Trophoblast cell (in vitro differentiated cells and primary cell): ENCODE results near the gene SYPL1.

Experiments
- DNase-seq, 2 donors: peaks; one replicate each; pipeline ENCODE4 v3.0.0-alpha.2; 2016
- H2AFZ ChIP-seq: 2 replicates; pipeline ENCODE4 v1.6.1; 2013; ENCODE audit warnings: low read length, moderate library complexity, mild to moderate bottlenecking; ENCODE audit not compliant: insufficient read depth, poor library complexity
- H2AK5ac ChIP-seq: 2 replicates; pipeline ENCODE4 v1.6.1; 2013; ENCODE audit warnings: mild to moderate bottlenecking, low read length
- H2BK120ac ChIP-seq: 2 replicates; pipeline ENCODE4 v1.6.1; 2013; ENCODE audit warnings: low read length, mild to moderate bottlenecking, moderate library complexity; ENCODE audit not compliant: insufficient read depth, poor library complexity
- H2BK12ac ChIP-seq: 2 replicates; pipeline ENCODE4 v1.6.1; 2013; ENCODE audit warnings: mild to moderate bottlenecking, low read length, moderate library complexity
- H2BK5ac ChIP-seq: 2 replicates; pipeline ENCODE4 v1.6.1; 2013; ENCODE audit warnings: low read length, low read depth, moderate library complexity, mild to moderate bottlenecking; ENCODE audit not compliant: poor library complexity
- H3K14ac ChIP-seq: 2 replicates; pipeline ENCODE4 v1.6.1; 2013; ENCODE audit warnings: mild to moderate bottlenecking, low read length
- H3K18ac ChIP-seq: 2 replicates; pipeline ENCODE4 v1.6.1; 2013; ENCODE audit warnings: mild to moderate bottlenecking, low read length
- H3K23ac ChIP-seq: 2 replicates; pipeline ENCODE4 v1.6.1; 2013; ENCODE audit warnings: low read length
- H3K27ac ChIP-seq: 2 replicates; pipeline ENCODE4 v1.5.1; 2013; ENCODE audit warnings: low read depth, mild to moderate bottlenecking, inconsistent platforms, low read length, moderate library complexity
- H3K27me3 ChIP-seq: 2 replicates; pipeline ENCODE4 v1.6.1; 2013; ENCODE audit warnings: inconsistent platforms, mild to moderate bottlenecking, low read length, moderate library complexity; ENCODE audit not compliant: insufficient read depth
- H3K36me3 ChIP-seq, 2 experiments: 1 replicate in 1 of 2; 2 replicates in 1 of 2; pipeline ENCODE4 v1.6.1; 2013; ENCODE audit warnings: low read length in 2 of 2, mild to moderate bottlenecking in 2 of 2, moderate library complexity in 1 of 2; ENCODE audit not compliant: insufficient read depth in 2 of 2, control insufficient read depth in 1 of 2
- H3K4ac ChIP-seq: 2 replicates; pipeline ENCODE4 v1.6.1; 2013; ENCODE audit warnings: low read depth, mild to moderate bottlenecking, low read length, moderate library complexity
- H3K4me1 ChIP-seq, 2 experiments: 1 replicate in 1 of 2; 2 replicates in 1 of 2; pipeline ENCODE4 v1.6.1; 2013; ENCODE audit warnings: low read length in 2 of 2, mild to moderate bottlenecking in 2 of 2, moderate library complexity in 1 of 2; ENCODE audit not compliant: insufficient read depth in 2 of 2, control insufficient read depth in 1 of 2
- H3K4me2 ChIP-seq: 2 replicates; pipeline ENCODE4 v1.6.1; 2013; ENCODE audit warnings: inconsistent platforms, mild to moderate bottlenecking, low read length, moderate library complexity
- H3K4me3 ChIP-seq: 2 replicates; pipeline ENCODE4 v1.5.1; 2013; ENCODE audit warnings: mild to moderate bottlenecking, low read depth, low read length, inconsistent platforms
- H3K79me1 ChIP-seq: one replicate; pipeline ENCODE4 v1.6.1; 2013; ENCODE audit warnings: low read length
- H3K79me2 ChIP-seq: 2 replicates; pipeline ENCODE4 v1.6.1; 2013; ENCODE audit warnings: low read length, mild to moderate bottlenecking; ENCODE audit not compliant: control insufficient read depth, insufficient read depth, poor library complexity
- H3K9ac ChIP-seq: 2 replicates; pipeline ENCODE4 v1.6.1; 2013; ENCODE audit warnings: mild to moderate bottlenecking, low read length
- H3K9me3 ChIP-seq: 2 replicates; pipeline ENCODE4 v1.6.1; 2013; ENCODE audit warnings: low read depth, mild to moderate bottlenecking, control low read depth, inconsistent platforms, low read length; ENCODE audit not compliant: insufficient read depth
- H4K12ac ChIP-seq: 2 replicates; pipeline ENCODE4 v1.6.1; 2013; ENCODE audit warnings: low read depth, mild to moderate bottlenecking, low read length, moderate library complexity
- H4K8ac ChIP-seq: 2 replicates; pipeline ENCODE4 v1.6.1; 2013; ENCODE audit warnings: low read depth, mild to moderate bottlenecking, low read length, moderate library complexity
- H4K91ac ChIP-seq: one replicate; pipeline ENCODE4 v1.6.1; 2013; ENCODE audit warnings: low read depth, mild to moderate bottlenecking, low read length, moderate library complexity
- WGBS: extraction: QIAGEN DNeasy Blood & Tissue Kit; methylation state at CpG from one replicate; pipeline ENCODE4 v1.1.7; 2013; ENCODE audit warnings: missing lambda C conversion rate; ENCODE audit not compliant: insufficient read length, insufficient coverage; ENCODE audit errors: extremely low coverage; 5-methylcytosine and 5-hydroxymethylcytosine counted together

SYPL1 gene

DNA sequence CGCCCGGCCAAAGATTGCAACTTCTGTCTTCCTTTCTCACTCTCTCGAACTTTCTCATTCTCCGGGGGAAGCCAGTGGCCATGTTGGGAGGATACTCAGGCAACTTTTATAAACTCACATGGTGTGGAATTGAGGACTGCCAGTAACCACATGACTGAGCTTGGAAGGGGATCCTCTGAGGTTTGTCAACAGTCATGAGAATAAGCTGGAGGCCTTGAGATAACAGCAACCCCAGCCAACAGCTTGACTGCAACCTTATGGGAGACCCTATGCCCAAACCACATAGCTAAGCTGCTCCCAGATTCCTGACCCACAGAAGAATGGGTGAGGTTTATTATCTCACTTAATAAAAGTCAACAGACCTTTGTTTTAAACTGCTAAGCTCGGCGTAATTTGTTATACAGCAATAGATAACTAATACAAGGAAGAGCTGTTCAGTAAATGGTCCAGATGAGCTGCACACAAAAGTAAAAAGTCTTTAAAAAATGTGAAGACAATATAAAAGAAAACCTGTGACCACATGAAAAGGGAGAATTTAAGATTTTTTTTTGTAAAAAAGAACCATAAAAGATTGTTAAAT, 9.6 kb downstream of the SYPL1 start:
- no peak overlapping the region for H4K8ac ChIP-seq
- no peak overlapping the region for H2AK5ac ChIP-seq
- no peak overlapping the region for H3K14ac ChIP-seq
- peaks cover 5% of the 10 kb centered on the region for H3K79me2 ChIP-seq
- H2BK120ac ChIP-seq: no peak overlapping the region
- no peaks in the 10 kb centered on the region for H3K4me1 ChIP-seq
- no peaks in the 10 kb centered on the region for H3K79me1 ChIP-seq
- no peak overlapping the region for H3K4me3 ChIP-seq
- no peak overlapping the region for H3K23ac ChIP-seq
- H3K36me3 ChIP-seq: peaks cover 0 to 2% of the 10 kb centered on the region in 2 experiments
- no peak for DNase-seq
- H4K91ac ChIP-seq: no peak overlapping the region
- no peak overlapping the region for H2BK12ac ChIP-seq
- H3K9ac ChIP-seq: no peak overlapping the region
- H3K27me3 ChIP-seq: no peaks in the 10 kb centered on the region
- no peak overlapping the region for H2BK5ac ChIP-seq
- WGBS: no CpG with 5 or more reads among the region's 6 CpGs
- H3K9me3 ChIP-seq: no peaks in the 10 kb centered on the region
- H3K27ac ChIP-seq: no peak overlapping the region
- no peak overlapping the region for H3K18ac ChIP-seq
- no peak overlapping the region for H4K12ac ChIP-seq
- H3K4me2 ChIP-seq: no peak overlapping the region
- no peak overlapping the region for H2AFZ ChIP-seq
- H3K4ac ChIP-seq: peak overlapping the region; percentile 79

DNA sequence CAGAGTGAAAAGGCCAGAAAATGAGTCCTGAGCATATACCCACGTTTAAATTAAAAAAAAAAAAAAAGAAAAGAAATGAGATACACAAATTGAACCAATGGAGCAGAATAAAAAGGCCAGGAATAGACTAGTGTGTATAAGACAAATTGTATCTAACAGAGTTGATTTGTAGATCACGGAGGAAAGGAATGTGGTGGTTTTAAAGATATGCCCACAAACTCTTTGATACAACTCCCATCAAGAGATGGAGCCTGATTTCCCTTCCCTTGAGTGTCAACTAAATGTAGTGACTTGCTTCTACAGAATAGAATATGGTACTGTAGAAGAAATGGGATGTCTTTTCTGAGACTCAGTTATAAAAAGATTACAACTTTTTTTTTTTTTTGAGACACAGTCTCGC, 10.4 kb downstream of the SYPL1 start:
- Histone ChIP-seq H3K4ac (no peak overlapping the region), H4K12ac (no peak overlapping the region), H3K27ac (no peak overlapping the region), H2BK120ac (no peak overlapping the region), H3K4me2 (no peak overlapping the region), H3K79me2 (peaks cover 5% of the 10 kb centered on the region), H3K23ac (no peak overlapping the region), H4K8ac (no peak overlapping the region), H2BK5ac (no peak overlapping the region), H2AK5ac (no peak overlapping the region), H3K36me3 (peaks cover 1 to 2% of the 10 kb centered on the region in 2 experiments), H3K4me3 (no peak overlapping the region), H3K9me3 (no peaks in the 10 kb centered on the region), H2BK12ac (no peak overlapping the region), H3K18ac (no peak overlapping the region), H3K9ac (no peak overlapping the region), H2AFZ (no peak overlapping the region), H3K14ac (no peak overlapping the region), H3K27me3 (no peaks in the 10 kb centered on the region), H4K91ac (no peak overlapping the region), H3K4me1 (no peaks in the 10 kb centered on the region), H3K79me1 (no peaks in the 10 kb centered on the region)
- WGBS: no CpG with 5 or more reads among the region's 3 CpGs
- DNase-seq: no peak

DNA sequence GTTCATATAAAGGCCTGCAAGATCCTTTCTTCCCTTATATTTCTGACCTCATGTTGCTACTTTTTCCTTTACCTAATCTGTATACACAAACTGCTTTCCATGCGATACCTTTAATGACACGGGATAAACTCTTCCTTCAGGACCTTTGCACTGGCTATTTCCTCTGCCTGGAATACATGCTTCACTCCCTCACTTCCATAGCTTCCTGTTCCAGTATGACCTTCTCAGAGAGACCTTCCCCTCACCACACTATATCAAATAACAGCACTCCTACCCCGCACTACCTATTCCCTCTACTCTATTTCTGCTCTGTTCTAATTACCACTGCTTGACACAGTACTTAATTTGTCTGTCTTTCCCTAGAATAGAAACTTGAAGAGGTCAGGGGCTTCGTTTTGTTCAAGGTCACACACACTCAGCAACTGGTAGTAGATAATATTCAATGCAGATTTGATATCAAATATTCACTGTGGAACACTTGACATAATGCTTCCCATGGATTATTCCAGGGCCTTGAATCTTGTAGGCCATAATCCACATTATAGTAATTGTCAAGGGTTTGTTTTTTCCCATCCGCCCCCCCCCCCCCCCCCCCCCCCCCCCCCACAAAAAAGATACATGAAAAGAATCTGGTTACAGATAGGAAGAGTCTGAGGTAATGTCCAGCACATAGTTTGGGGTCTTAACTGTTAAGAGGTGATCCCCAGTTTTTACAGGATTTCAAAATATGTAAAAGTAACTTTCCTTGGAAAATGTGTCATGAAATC, 11.1 kb downstream of the SYPL1 start:
- peaks cover 0 to 2% of the 10 kb centered on the region in 2 experiments for H3K36me3 ChIP-seq

DNA sequence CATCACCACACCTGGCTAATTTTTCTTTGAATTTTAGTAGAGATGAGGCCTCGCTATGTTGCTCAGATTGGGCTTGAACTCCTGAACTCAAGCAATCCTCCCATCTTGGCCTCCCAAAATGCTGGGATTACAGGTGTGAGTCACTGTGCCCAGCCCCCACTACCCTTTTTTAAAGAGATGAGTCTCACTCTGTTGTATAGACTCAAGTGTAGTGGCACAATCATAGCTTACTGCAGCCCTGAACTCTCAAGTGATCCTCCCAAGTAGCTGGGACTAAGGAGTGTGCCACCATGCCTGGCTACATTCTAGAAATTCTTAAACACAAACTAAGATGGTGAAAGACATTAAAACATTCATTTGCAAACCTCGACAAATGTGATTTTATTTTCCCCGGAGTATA, 12.6 kb downstream of the SYPL1 start:
- Histone ChIP-seq H4K8ac (no peak overlapping the region), H3K4me2 (no peak overlapping the region), H4K12ac (no peak overlapping the region), H2BK12ac (no peak overlapping the region), H4K91ac (no peak overlapping the region), H2BK120ac (no peak overlapping the region), H2AFZ (no peak overlapping the region), H3K4me1 (no peaks in the 10 kb centered on the region), H3K27ac (no peak overlapping the region), H3K79me2 (peaks cover 3% of the 10 kb centered on the region), H3K4me3 (no peak overlapping the region), H3K9ac (no peak overlapping the region), H3K18ac (no peak overlapping the region), H3K27me3 (no peaks in the 10 kb centered on the region), H3K23ac (no peak overlapping the region), H2AK5ac (no peak overlapping the region), H2BK5ac (no peak overlapping the region), H3K14ac (no peak overlapping the region), H3K9me3 (no peaks in the 10 kb centered on the region), H3K4ac (no peak overlapping the region), H3K79me1 (no peaks in the 10 kb centered on the region), H3K36me3 (peaks cover 0 to 4% of the 10 kb centered on the region in 2 experiments)
- peak; percentile 7 to 47 for DNase-seq
- no CpG with 5 or more reads among the region's 3 CpGs for WGBS

More for the DNA sequence above, 11.1 kb downstream of the SYPL1 start:
- Histone ChIP-seq H4K12ac (no peak overlapping the region), H4K8ac (no peak overlapping the region), H3K27ac (no peak overlapping the region), H3K4me2 (no peak overlapping the region), H3K27me3 (no peaks in the 10 kb centered on the region), H3K79me1 (no peaks in the 10 kb centered on the region), H3K4me3 (no peak overlapping the region), H2BK120ac (no peak overlapping the region), H3K18ac (no peak overlapping the region), H2BK5ac (no peak overlapping the region), H2AK5ac (no peak overlapping the region), H2BK12ac (no peak overlapping the region), H3K14ac (no peak overlapping the region), H3K23ac (no peak overlapping the region), H3K9me3 (no peaks in the 10 kb centered on the region), H3K4me1 (no peaks in the 10 kb centered on the region), H2AFZ (no peak overlapping the region), H3K9ac (no peak overlapping the region), H3K79me2 (peaks cover 3% of the 10 kb centered on the region), H4K91ac (no peak overlapping the region), H3K4ac (peak overlapping the region; percentile 36)
- 100% methylated on average over 1 of the region's 5 CpGs for WGBS
- no peak for DNase-seq
